GM12864 (cell line): Measurements from ENCODE around the gene MTHFSD.

Experiments used
- DNase-seq: peaks from one replicate; pipeline ENCODE4 v3.0.0-alpha.2; 2011; ENCODE audit warnings: low read depth
- H3K4me3 ChIP-seq: 2 replicates; pipeline ENCODE4 v1.5.1; 2011; ENCODE audit warnings: mild to moderate bottlenecking, low read depth, low read length, control low read depth
- TF ChIP-seq, protein P1 (sequence below): IDR thresholded peaks from 2 replicates; pipeline ENCODE4 v1.5.1; 2011; ENCODE audit warnings: low read depth, mild to moderate bottlenecking, moderate library complexity, low read length, control low read depth, inconsistent platforms; ENCODE audit errors: missing control alignments

MTHFSD gene

DNA sequence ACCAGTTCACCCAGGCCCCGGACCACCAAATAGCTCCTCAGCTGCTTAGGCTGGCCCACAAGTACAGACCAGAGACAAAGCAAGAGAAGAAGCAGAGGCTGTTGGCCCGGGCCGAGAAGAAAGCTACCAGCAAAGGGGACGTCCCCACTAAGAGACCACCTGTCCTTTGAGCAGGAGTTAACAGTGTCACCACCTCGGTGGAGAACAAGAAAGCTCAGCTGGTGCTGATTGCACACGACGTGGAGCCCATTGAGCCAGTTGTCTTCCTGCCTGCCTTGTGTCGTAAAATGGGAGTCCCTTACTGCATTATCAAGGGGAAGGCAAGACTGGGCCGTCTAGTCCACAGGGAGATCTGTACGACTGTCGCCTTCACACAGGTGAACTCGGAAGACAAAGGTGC, 29.3 kb downstream of the MTHFSD start:
- H3K4me3 ChIP-seq: no peak overlapping the region
- DNase-seq: no peak
- TF ChIP-seq, protein P1, sequence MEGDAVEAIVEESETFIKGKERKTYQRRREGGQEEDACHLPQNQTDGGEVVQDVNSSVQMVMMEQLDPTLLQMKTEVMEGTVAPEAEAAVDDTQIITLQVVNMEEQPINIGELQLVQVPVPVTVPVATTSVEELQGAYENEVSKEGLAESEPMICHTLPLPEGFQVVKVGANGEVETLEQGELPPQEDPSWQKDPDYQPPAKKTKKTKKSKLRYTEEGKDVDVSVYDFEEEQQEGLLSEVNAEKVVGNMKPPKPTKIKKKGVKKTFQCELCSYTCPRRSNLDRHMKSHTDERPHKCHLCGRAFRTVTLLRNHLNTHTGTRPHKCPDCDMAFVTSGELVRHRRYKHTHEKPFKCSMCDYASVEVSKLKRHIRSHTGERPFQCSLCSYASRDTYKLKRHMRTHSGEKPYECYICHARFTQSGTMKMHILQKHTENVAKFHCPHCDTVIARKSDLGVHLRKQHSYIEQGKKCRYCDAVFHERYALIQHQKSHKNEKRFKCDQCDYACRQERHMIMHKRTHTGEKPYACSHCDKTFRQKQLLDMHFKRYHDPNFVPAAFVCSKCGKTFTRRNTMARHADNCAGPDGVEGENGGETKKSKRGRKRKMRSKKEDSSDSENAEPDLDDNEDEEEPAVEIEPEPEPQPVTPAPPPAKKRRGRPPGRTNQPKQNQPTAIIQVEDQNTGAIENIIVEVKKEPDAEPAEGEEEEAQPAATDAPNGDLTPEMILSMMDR: no peak

DNA sequence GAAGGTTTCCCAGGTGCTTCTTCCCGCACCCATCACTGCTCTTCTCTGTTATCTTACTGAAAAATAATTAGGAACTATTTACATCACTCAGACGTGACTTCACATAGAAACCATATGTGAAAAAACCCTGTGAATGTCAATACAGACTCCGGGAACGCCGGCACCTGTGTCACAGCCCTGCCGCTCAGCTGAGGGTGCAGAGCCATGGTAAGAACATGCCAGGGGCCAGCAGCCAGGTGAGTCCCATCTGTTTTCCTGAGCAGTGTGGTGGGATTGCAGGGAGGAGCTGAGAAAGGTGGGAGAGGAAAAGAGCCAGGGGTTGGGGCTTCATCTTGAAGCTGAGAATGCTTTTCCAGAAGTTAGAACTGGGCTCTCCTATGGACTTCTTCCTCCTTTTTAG, 31.0 kb downstream of the MTHFSD start:
- no peak for DNase-seq
- H3K4me3 ChIP-seq: no peak overlapping the region
- TF ChIP-seq, protein P1: no peak

DNA sequence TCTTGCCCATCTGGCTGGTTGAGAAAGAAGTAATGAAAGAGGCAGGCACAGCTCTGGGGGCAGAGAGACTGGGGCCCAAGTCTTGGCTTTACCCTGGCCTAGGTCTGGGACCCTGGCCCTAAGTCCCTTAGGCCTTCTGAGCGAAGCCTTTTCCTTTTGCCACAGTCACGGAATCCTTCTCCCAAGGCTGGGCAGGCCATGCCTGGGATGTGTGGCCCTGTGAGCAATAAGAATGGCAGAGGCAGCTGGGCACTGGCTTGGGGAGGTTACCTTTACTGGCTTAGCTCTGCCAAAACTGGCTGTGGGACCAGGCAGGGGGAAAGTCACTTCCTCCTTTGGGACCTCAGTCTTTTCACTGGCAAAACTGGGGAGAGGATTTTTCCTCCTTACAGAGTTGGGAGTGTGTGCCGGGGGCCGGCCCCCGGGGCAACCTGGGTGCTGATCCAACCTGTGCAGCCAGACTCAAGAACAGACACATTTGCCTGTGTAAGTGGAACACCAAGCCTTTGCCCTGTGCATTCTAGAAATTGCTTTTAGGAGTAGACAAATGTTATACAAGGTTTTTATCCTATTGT, 31.8 kb downstream of the MTHFSD start:
- TF ChIP-seq, protein P1: no peak
- no peak overlapping the region for H3K4me3 ChIP-seq
- DNase-seq: no peak

DNA sequence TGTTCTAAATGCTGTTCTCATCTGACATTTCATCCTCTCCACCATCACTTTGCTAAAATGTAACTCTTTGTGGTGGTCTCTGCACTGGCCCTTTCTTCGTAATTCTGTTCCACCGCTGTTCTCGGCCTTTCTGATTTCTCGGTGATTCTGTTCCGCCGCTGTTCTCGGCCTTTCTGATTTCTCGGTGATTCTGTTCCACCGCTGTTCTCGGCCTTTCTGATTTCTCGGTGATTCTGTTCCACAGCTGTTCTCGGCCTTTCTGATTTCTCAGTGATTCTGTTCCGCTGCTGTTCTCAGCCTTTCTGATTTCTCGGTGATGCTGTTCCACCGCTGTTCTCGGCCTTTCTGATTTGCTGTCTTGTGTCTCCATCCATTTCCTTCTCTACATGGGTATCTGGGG, 32.4 kb downstream of the MTHFSD start:
- no peak for DNase-seq
- H3K4me3 ChIP-seq: no peak overlapping the region
- TF ChIP-seq, protein P1: no peak

DNA sequence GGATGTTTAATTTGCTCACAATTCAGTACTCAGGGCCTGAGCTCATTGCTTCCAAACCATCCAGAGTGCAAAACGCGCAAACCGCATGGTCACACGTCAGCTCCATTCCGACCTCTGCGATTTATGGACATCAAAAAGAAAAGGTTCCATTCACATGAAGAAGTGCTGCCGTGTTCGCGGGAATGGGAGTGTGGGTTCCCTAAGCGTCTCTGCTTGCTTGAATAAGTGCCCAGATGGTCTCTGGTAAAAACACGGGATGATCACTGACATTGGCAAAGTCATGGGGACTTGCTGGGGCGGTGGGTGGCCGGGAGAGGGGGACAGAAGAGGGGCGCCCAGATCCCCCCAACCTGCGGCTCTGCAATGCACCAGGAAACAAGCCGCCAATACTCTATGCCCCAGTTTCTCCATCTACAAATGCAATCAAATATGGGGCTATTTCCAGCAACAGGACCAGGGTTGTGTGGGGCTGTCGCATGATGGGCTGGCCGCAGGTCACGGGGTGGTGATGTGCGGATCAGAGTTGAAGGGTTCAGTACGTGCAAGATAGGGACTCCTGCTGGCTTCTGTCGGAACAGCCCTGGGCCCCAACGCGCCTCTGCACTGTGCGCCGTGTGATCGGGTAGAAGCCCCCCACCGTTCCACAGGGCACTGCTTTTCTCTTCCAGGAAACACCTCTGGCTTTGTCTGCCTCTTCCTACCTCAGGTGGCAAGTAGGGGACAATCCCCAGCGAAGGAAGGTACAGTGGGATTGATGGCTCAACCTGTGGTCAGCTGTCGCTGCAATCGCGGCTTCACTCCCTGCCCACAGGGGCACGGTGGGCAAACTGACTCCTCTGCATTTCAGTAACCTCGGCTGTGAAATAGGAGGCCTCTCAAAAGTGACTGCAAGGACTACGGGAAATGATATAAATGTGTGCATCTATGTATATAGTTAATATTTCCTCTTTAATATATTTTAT, 33.5 kb downstream of the MTHFSD start:
- TF ChIP-seq, protein P1: no peak
- DNase-seq: no peak

DNA sequence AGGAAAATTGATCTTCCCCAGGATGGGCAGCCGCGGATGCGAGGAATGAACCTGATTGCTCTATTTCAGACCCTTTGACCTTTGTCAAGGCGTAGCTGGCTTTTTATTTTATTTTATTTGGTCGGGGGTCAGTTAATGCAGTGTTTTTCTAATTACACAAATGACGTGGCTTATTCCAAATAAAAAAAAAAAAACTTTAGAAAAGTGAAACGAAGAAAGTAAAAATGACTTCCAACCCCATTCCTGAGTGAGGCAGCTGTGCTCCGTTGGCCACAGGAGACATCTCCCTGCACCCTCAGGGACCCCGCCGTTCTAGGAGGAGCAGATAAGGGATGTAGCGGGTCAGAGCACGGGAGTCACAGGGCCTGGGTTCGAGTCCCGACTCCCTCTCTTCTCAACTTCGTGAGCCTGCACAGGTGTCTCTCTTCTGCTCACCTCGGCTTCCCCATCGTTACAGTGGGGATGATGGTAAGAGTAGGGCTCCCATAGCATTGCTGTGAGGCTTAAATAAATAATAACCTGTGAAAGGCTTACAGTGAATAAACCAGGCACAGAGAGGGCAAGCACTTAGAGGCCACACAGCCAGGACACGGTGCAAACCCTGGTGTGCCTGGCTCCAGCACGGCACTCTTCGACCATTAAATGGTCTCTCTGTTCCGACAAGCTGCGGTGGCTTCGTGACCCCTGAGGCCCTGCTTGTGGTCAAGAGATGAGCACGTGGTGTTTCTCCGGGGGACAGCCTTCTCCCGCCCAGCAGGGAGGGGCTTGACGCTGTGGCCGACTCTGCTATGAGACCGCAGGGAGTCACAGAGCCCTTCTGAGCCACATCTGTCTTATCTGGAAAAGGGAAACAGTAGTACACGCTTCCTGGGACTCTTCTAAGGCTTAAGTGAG, 34.5 kb downstream of the MTHFSD start:
- no peak overlapping the region for H3K4me3 ChIP-seq
- TF ChIP-seq, protein P1: no peak
- no peak for DNase-seq

More for the DNA sequence above, 33.5 kb downstream of the MTHFSD start:
- H3K4me3 ChIP-seq: no peak overlapping the region
